ENCODE data around the gene LRRC74A.

The LRRC74A gene

GRCh38 chr14:76829650-76830421 lies 3.6 kb downstream of the LRRC74A start:
- no peak for DNase-seq
- H3K27me3 ChIP-seq (ENCODE audit: insufficient read depth, low read depth, severe bottlenecking): no peaks in the 10 kb centered on the region
- H3K27ac ChIP-seq: no peak overlapping the region
- TF ChIP-seq CTCF (IDR thresholded peaks at IDR 0.05; ENCODE audit: low read depth, low read length): no peak
- no peaks in the 10 kb centered on the region for H3K9me3 ChIP-seq (ENCODE audit: severe bottlenecking)
- H3K4me3 ChIP-seq (ENCODE audit: low read depth, low read length): no peak overlapping the region
- no peaks in the 10 kb centered on the region for H3K36me3 ChIP-seq

GRCh38 chr14:76830556-76830955 lies 4.3 kb downstream of the LRRC74A start:
- H3K27me3 ChIP-seq (ENCODE audit: insufficient read depth, low read depth, severe bottlenecking): no peaks in the 10 kb centered on the region
- no peak overlapping the region for H3K4me3 ChIP-seq (ENCODE audit: low read depth, low read length)
- no peak overlapping the region for H3K27ac ChIP-seq
- no peaks in the 10 kb centered on the region for H3K36me3 ChIP-seq
- no peak for DNase-seq
- no peaks in the 10 kb centered on the region for H3K9me3 ChIP-seq (ENCODE audit: severe bottlenecking)
- no peak for TF ChIP-seq CTCF (IDR thresholded peaks at IDR 0.05; ENCODE audit: low read depth, low read length)

GRCh38 chr14:76832503-76832988 lies 6.3 kb downstream of the LRRC74A start:
- no peak overlapping the region for H3K27ac ChIP-seq
- H3K4me3 ChIP-seq (ENCODE audit: low read depth, low read length): no peak overlapping the region
- H3K36me3 ChIP-seq: no peaks in the 10 kb centered on the region
- DNase-seq: no peak
- no peaks in the 10 kb centered on the region for H3K27me3 ChIP-seq (ENCODE audit: insufficient read depth, low read depth, severe bottlenecking)
- no peak for TF ChIP-seq CTCF (IDR thresholded peaks at IDR 0.05; ENCODE audit: low read depth, low read length)
- H3K9me3 ChIP-seq (ENCODE audit: severe bottlenecking): no peaks in the 10 kb centered on the region

- TF ChIP-seq CTCF (IDR thresholded peaks at IDR 0.05; ENCODE audit: low read depth, low read length): no peak
Measured at GRCh38 chr14:76833011-76833410, 6.8 kb downstream of the LRRC74A start.

GRCh38 chr14:76834241-76834661 lies 8.0 kb downstream of the LRRC74A start:
- Histone ChIP-seq H3K9me3 (ENCODE audit: severe bottlenecking) (no peaks in the 10 kb centered on the region), H3K36me3 (no peaks in the 10 kb centered on the region), H3K4me3 (ENCODE audit: low read depth, low read length) (0 out of 2 replicates have a peak overlapping the region, but pooled peaks have one; percentile 8), H3K27ac (no peak overlapping the region), H3K27me3 (ENCODE audit: insufficient read depth, low read depth, severe bottlenecking) (no peaks in the 10 kb centered on the region)
- peak; percentile 50 for DNase-seq
- TF ChIP-seq CTCF (IDR thresholded peaks at IDR 0.05; ENCODE audit: low read depth, low read length): no peak

More at GRCh38 chr14:76833011-76833410, 6.8 kb downstream of the LRRC74A start:
- DNase-seq: no peak
- no peaks in the 10 kb centered on the region for H3K27me3 ChIP-seq (ENCODE audit: insufficient read depth, low read depth, severe bottlenecking)
- H3K36me3 ChIP-seq: no peaks in the 10 kb centered on the region
- H3K4me3 ChIP-seq (ENCODE audit: low read depth, low read length): no peak overlapping the region
- no peak overlapping the region for H3K27ac ChIP-seq
- no peaks in the 10 kb centered on the region for H3K9me3 ChIP-seq (ENCODE audit: severe bottlenecking)

All from WERI-Rb-1 (cell line).